Amniotic epithelial cell (primary cell): ENCODE data around the gene TECPR1.
"Not testable (repeated sequence)": the region's sequence is repeated elsewhere in the genome, so short reads cannot be mapped to it uniquely, and the experiment has no call there.

Experiments
- DNase-seq: peaks from one replicate; pipeline ENCODE4 v3.0.0-alpha.2; 2010; ENCODE audit warnings: low read depth

TECPR1 gene

GRCh38 chr7:98224701-98225181 is 27.3 kb downstream of the TECPR1 start:
- DNase-seq, result no peak

- DNase-seq, result no peak
Measured at GRCh38 chr7:98223898-98224700, 27.9 kb downstream of the TECPR1 start.

GRCh38 chr7:98223351-98223897 is 28.6 kb downstream of the TECPR1 start:
- DNase-seq, result no peak

GRCh38 chr7:98222533-98223195 is 29.4 kb downstream of the TECPR1 start:
- DNase-seq, result no peak

GRCh38 chr7:98221611-98222532 is 30.2 kb downstream of the TECPR1 start:
- DNase-seq, result no peak

- DNase-seq, result not testable (repeated sequence)
Measured at GRCh38 chr7:98219382-98219781, 32.6 kb downstream of the TECPR1 start.

GRCh38 chr7:98217623-98218582 is 34.1 kb downstream of the TECPR1 start:
- DNase-seq, result no peak

GRCh38 chr7:98216941-98217622 is 35.0 kb downstream of the TECPR1 start:
- DNase-seq, result no peak

- no peak for DNase-seq
Measured at GRCh38 chr7:98215561-98216495, 36.2 kb downstream of the TECPR1 start.

- DNase-seq, result no peak
Measured at GRCh38 chr7:98214811-98215321, 37.2 kb downstream of the TECPR1 start.

GRCh38 chr7:98213888-98214810 is 37.9 kb downstream of the TECPR1 start:
- DNase-seq, result no peak

GRCh38 chr7:98213296-98213887 is 38.6 kb downstream of the TECPR1 start:
- no peak for DNase-seq

GRCh38 chr7:98212532-98213041 is 39.4 kb downstream of the TECPR1 start:
- no peak for DNase-seq

- DNase-seq, result no peak
Measured at GRCh38 chr7:98211676-98212531, 40.1 kb downstream of the TECPR1 start.

- DNase-seq, result no peak
Measured at GRCh38 chr7:98211221-98211675, 40.8 kb downstream of the TECPR1 start, which contains the start of gene BHLHA15. BHLHA15 (plus strand) TSS chr7:98211439; CDS start chr7:98212310, 871 bp downstream.
